ENCODE data around the gene FGFRL1.
A peak's percentile ranks its signal among the peaks of the same experiment; 100 is the strongest.
"Not testable (repeated sequence)": the region's sequence is repeated elsewhere in the genome, so short reads cannot be mapped to it uniquely, and the experiment has no call there.

Gene FGFRL1

GRCh38 chr4:1053080-1053661 lies 41.7 kb downstream of the FGFRL1 start:
- ATAC-seq, result no peak
- DNase-seq (ENCODE audit: low spot score in 2 of 2), result no peak
- Mint-ChIP-seq H3K9me3 (no peaks in the 10 kb centered on the region), H3K4me1 (peaks cover 21% of the 10 kb centered on the region), H3K27ac (no peak overlapping the region), H3K4me3 (no peak overlapping the region), H3K36me3 (no peaks in the 10 kb centered on the region)

- ATAC-seq; DNase-seq (ENCODE audit: low spot score in 2 of 2); H3K4me3 Mint-ChIP-seq; H3K27ac Mint-ChIP-seq; H3K36me3 Mint-ChIP-seq; H3K9me3 Mint-ChIP-seq: not testable (repeated sequence)
- H3K4me1 Mint-ChIP-seq, result peaks cover 15% of the 10 kb centered on the region
These were observed 42.5 kb downstream of the FGFRL1 start for GRCh38 chr4:1053891-1054290.

- not testable (repeated sequence) for H3K36me3 Mint-ChIP-seq; ATAC-seq; H3K4me3 Mint-ChIP-seq; DNase-seq (ENCODE audit: low spot score in 2 of 2); H3K27ac Mint-ChIP-seq; H3K9me3 Mint-ChIP-seq
- H3K4me1 Mint-ChIP-seq, result peaks cover 11% of the 10 kb centered on the region
These were observed 43.3 kb downstream of the FGFRL1 start for GRCh38 chr4:1054696-1055242.

- peak; percentile 39 for ATAC-seq
- H3K4me1 Mint-ChIP-seq, result peaks cover 11% of the 10 kb centered on the region
- H3K9me3 Mint-ChIP-seq; H3K36me3 Mint-ChIP-seq; DNase-seq (ENCODE audit: low spot score in 2 of 2): not testable (repeated sequence)
- peak overlapping the region; percentile 60 for H3K4me3 Mint-ChIP-seq
- peak overlapping the region; percentile 51 for H3K27ac Mint-ChIP-seq
These were observed 43.8 kb downstream of the FGFRL1 start for GRCh38 chr4:1055243-1055701.

- H3K4me1 Mint-ChIP-seq, result peaks cover 11% of the 10 kb centered on the region
- H3K4me3 Mint-ChIP-seq, result peak overlapping the region; percentile 60
- no peaks in the 10 kb centered on the region for H3K36me3 Mint-ChIP-seq
- ATAC-seq (peak; percentile 99), DNase-seq (ENCODE audit: low spot score in 2 of 2) (peak; percentile 60 to 78)
- no peaks in the 10 kb centered on the region for H3K9me3 Mint-ChIP-seq
- H3K27ac Mint-ChIP-seq, result peak overlapping the region; percentile 51
These were observed 44.5 kb downstream of the FGFRL1 start for GRCh38 chr4:1055721-1056590.

GRCh38 chr4:1056671-1057402 lies 45.4 kb downstream of the FGFRL1 start:
- no peak overlapping the region for H3K27ac Mint-ChIP-seq
- no peak for DNase-seq (ENCODE audit: low spot score in 2 of 2)
- no peaks in the 10 kb centered on the region for H3K9me3 Mint-ChIP-seq
- no peak overlapping the region for H3K4me3 Mint-ChIP-seq
- H3K4me1 Mint-ChIP-seq, result peaks cover 13% of the 10 kb centered on the region
- no peaks in the 10 kb centered on the region for H3K36me3 Mint-ChIP-seq
- ATAC-seq, result no peak

GRCh38 chr4:1057403-1057745 lies 45.9 kb downstream of the FGFRL1 start:
- Mint-ChIP-seq H3K27ac (no peak overlapping the region), H3K4me3 (no peak overlapping the region), H3K36me3 (no peaks in the 10 kb centered on the region), H3K9me3 (no peaks in the 10 kb centered on the region), H3K4me1 (peaks cover 18% of the 10 kb centered on the region)
- ATAC-seq (no peak), DNase-seq (ENCODE audit: low spot score in 2 of 2) (no peak)

- ATAC-seq (no peak), DNase-seq (ENCODE audit: low spot score in 2 of 2) (no peak)
- Mint-ChIP-seq H3K27ac (no peak overlapping the region), H3K9me3 (no peaks in the 10 kb centered on the region), H3K4me1 (peaks cover 21% of the 10 kb centered on the region), H3K4me3 (no peak overlapping the region), H3K36me3 (no peaks in the 10 kb centered on the region)
These were observed 47.0 kb downstream of the FGFRL1 start for GRCh38 chr4:1058198-1058996.

- ATAC-seq (no peak), DNase-seq (ENCODE audit: low spot score in 2 of 2) (no peak)
- Mint-ChIP-seq H3K9me3 (no peaks in the 10 kb centered on the region), H3K36me3 (no peaks in the 10 kb centered on the region), H3K4me3 (no peak overlapping the region), H3K4me1 (peaks cover 21% of the 10 kb centered on the region), H3K27ac (no peak overlapping the region)
These were observed 47.7 kb downstream of the FGFRL1 start for GRCh38 chr4:1058997-1059665.

GRCh38 chr4:1060121-1060520 lies 48.7 kb downstream of the FGFRL1 start:
- DNase-seq (ENCODE audit: low spot score in 2 of 2), result no peak
- no peak for ATAC-seq
- H3K27ac Mint-ChIP-seq, result no peak overlapping the region
- no peaks in the 10 kb centered on the region for H3K36me3 Mint-ChIP-seq
- H3K9me3 Mint-ChIP-seq, result no peaks in the 10 kb centered on the region
- no peak overlapping the region for H3K4me3 Mint-ChIP-seq
- H3K4me1 Mint-ChIP-seq, result peaks cover 21% of the 10 kb centered on the region

- Mint-ChIP-seq H3K9me3 (no peaks in the 10 kb centered on the region), H3K36me3 (no peaks in the 10 kb centered on the region)
- ATAC-seq, result no peak
These were observed 49.2 kb downstream of the FGFRL1 start for GRCh38 chr4:1060621-1061020.

GRCh38 chr4:1061056-1061700 lies 49.8 kb downstream of the FGFRL1 start:
- Mint-ChIP-seq H3K4me3 (no peak overlapping the region), H3K9me3 (no peaks in the 10 kb centered on the region), H3K4me1 (peaks cover 14% of the 10 kb centered on the region), H3K27ac (no peak overlapping the region), H3K36me3 (no peaks in the 10 kb centered on the region)
- ATAC-seq (no peak), DNase-seq (ENCODE audit: low spot score in 2 of 2) (no peak)

More at GRCh38 chr4:1060621-1061020, 49.2 kb downstream of the FGFRL1 start:
- no peak for DNase-seq (ENCODE audit: low spot score in 2 of 2)
- Mint-ChIP-seq H3K4me1 (peaks cover 19% of the 10 kb centered on the region), H3K27ac (no peak overlapping the region), H3K4me3 (no peak overlapping the region)

GRCh38 chr4:1061760-1062159 lies 50.3 kb downstream of the FGFRL1 start:
- DNase-seq (ENCODE audit: low spot score in 2 of 2), result no peak
- H3K27ac Mint-ChIP-seq, result no peak overlapping the region

GRCh38 chr4:1062419-1062818 lies 51.0 kb downstream of the FGFRL1 start:
- no peak overlapping the region for H3K4me3 Mint-ChIP-seq
- H3K27ac Mint-ChIP-seq, result no peak overlapping the region
- H3K4me1 Mint-ChIP-seq, result peaks cover 10% of the 10 kb centered on the region
- no peaks in the 10 kb centered on the region for H3K9me3 Mint-ChIP-seq
- H3K36me3 Mint-ChIP-seq, result no peaks in the 10 kb centered on the region
- DNase-seq (ENCODE audit: low spot score in 2 of 2) (no peak), ATAC-seq (no peak)

More at GRCh38 chr4:1061760-1062159, 50.3 kb downstream of the FGFRL1 start:
- H3K9me3 Mint-ChIP-seq, result no peaks in the 10 kb centered on the region
- H3K4me1 Mint-ChIP-seq, result peaks cover 10% of the 10 kb centered on the region
- H3K4me3 Mint-ChIP-seq, result no peak overlapping the region
- no peaks in the 10 kb centered on the region for H3K36me3 Mint-ChIP-seq
- ATAC-seq, result no peak
